Spleen (tissue), 7 donors: ENCODE measurements around the gene SIGLEC9.

Source experiments
- CTCF ChIP-seq, 11 experiments: fragments of 200-600 bp in 7 of 11; fragments of 450-650 bp in 4 of 11; sonication (generic) in 4 of 11; IDR thresholded peaks in 8 of 11; conservative IDR thresholded peaks in 3 of 11; 1 replicate in 7 of 11; 2 replicates in 4 of 11; pipeline versions ENCODE4 v1.4.0 to v1.8.0; 2016 to 2021; ENCODE audit warnings: antibody characterized with exemption in 11 of 11, inconsistent platforms in 4 of 11, mild to moderate bottlenecking in 1 of 11
- POLR2A ChIP-seq, 3 donors: fragments of 450-650 bp; IDR thresholded peaks; one replicate each; pipeline ENCODE4 v1.5.1; 2017; ENCODE audit warnings: antibody characterized with exemption in 3 of 3, mild to moderate bottlenecking in 1 of 3
- POLR2AphosphoS5 ChIP-seq, 3 donors: sonication (generic); formaldehyde crosslinking; IDR thresholded peaks; one replicate each; pipeline ENCODE4 v1.5.1; 2017; ENCODE audit warnings: antibody characterized with exemption in 3 of 3
- donor health status: DM: no; HTN: no; CAD: no; lungs with moderate emphysema.
- donor health status: DM: no; HTN: no; CAD: no.
- donor health status: DM: no; HTN: no; CAD: no.

GRCh38 chr19:51131780-51132680 lies 7.3 kb downstream of the SIGLEC9 start:
- TF ChIP-seq CTCF (IDR thresholded peaks at IDR 0.05 in 8 of 11, conservative IDR thresholded peaks at IDR 0.05 in 3 of 11) (peak in 3 of 11 experiments; percentile 12 to 20 (median 17)), POLR2A (IDR thresholded peaks at IDR 0.05) (no peak), POLR2AphosphoS5 (IDR thresholded peaks at IDR 0.05) (peak in 2 of 3 donors; percentile 24 to 62)
